HepG2 (cell line): ENCODE results near the gene C3orf22. TPM values are rescaled to one million over a fixed set of nuclear protein-coding genes. Genes with fewer than 3 reads are reported as not detected.
A peak's percentile ranks its signal among the peaks of the same experiment; 100 is the strongest.

Experiments
- FOXJ3 ChIP-seq: sonication (generic); formaldehyde crosslinking; IDR thresholded peaks from 2 replicates; pipeline ENCODE4 v1.4.0; 2020; ENCODE audit warnings: missing genetic modification reagents, mild to moderate bottlenecking, borderline replicate concordance
- GATAD1 ChIP-seq: IDR thresholded peaks from 2 replicates; pipeline ENCODE4 v1.6.1; 2016; ENCODE audit warnings: missing genetic modification reagents, missing compliant biosample characterization
- HMG20A ChIP-seq: IDR thresholded peaks from 2 replicates; pipeline ENCODE4 v1.6.1; 2016; ENCODE audit warnings: borderline replicate concordance
- JUN ChIP-seq: sonication (generic); formaldehyde crosslinking; IDR thresholded peaks from 2 replicates; pipeline ENCODE4 v1.4.0; 2020; ENCODE audit warnings: mild to moderate bottlenecking, missing genetic modification reagents
- KDM1A ChIP-seq: IDR thresholded peaks from 2 replicates; pipeline ENCODE4 v1.6.1; 2016; ENCODE audit warnings: missing compliant biosample characterization
- KLF6 ChIP-seq: IDR thresholded peaks from 2 replicates; pipeline ENCODE4 v1.8.0; 2016; ENCODE audit warnings: missing biosample characterization, missing genetic modification reagents
- MLLT10 ChIP-seq: sonication (generic); formaldehyde crosslinking; IDR thresholded peaks from 2 replicates; pipeline ENCODE4 v1.4.0; 2020; ENCODE audit warnings: missing genetic modification reagents
- NFYB ChIP-seq: sonication (generic); formaldehyde crosslinking; IDR thresholded peaks from 2 replicates; pipeline ENCODE4 v1.4.0; 2020; ENCODE audit warnings: missing genetic modification reagents
- PCBP2 ChIP-seq: fragments of 200-400 bp; formaldehyde crosslinking; optimal IDR thresholded peaks from 2 replicates; pipeline ENCODE3; 2018; ENCODE audit warnings: low read length, low read depth; ENCODE audit not compliant: poor library complexity, severe bottlenecking
- SAFB2 ChIP-seq: sonication (generic); formaldehyde crosslinking; IDR thresholded peaks from 2 replicates; pipeline ENCODE4 v1.5.1; 2020; ENCODE audit warnings: missing genetic modification reagents, low read depth, mild to moderate bottlenecking, borderline replicate concordance
- SUZ12 ChIP-seq: fragments of 150-350 bp; IDR thresholded peaks from 2 replicates; pipeline ENCODE4 v1.6.1; 2014; ENCODE audit warnings: low read depth, low read length
- TCF7 ChIP-seq: sonication (generic); IDR thresholded peaks from 2 replicates; pipeline ENCODE4 v1.6.1; 2016; ENCODE audit warnings: antibody characterized with exemption, low read depth
- THAP7 ChIP-seq: sonication (generic); formaldehyde crosslinking; IDR thresholded peaks from 2 replicates; pipeline ENCODE4 v1.8.1; 2023; ENCODE audit warnings: mild to moderate bottlenecking, missing genetic modification reagents
- USF2 ChIP-seq, 2 experiments: sonication (generic) in 1 of 2; formaldehyde crosslinking in 1 of 2; IDR thresholded peaks; 2 replicates each; pipeline versions ENCODE4 v1.5.1 to v1.6.1; 2011 to 2020; ENCODE audit warnings: borderline replicate concordance in 1 of 2, low read depth in 1 of 2, low read length in 1 of 2, mild to moderate bottlenecking in 1 of 2, missing genetic modification reagents in 1 of 2, moderate library complexity in 1 of 2
- ZNF24 ChIP-seq: fragments of 450-650 bp; IDR thresholded peaks from 2 replicates; pipeline ENCODE4 v1.6.1; 2017; ENCODE audit warnings: antibody characterized with exemption, mild to moderate bottlenecking
- ZNF253 ChIP-seq: sonication (generic); formaldehyde crosslinking; IDR thresholded peaks from 2 replicates; pipeline ENCODE4 v1.8.0; 2022; ENCODE audit warnings: mild to moderate bottlenecking, missing genetic modification reagents, borderline replicate concordance
- ZNF501 ChIP-seq: sonication (generic); formaldehyde crosslinking; IDR thresholded peaks from 2 replicates; pipeline ENCODE4 v1.5.1; 2020; ENCODE audit warnings: mild to moderate bottlenecking, moderate library complexity, missing genetic modification reagents
- ZNF749 ChIP-seq: sonication (generic); formaldehyde crosslinking; IDR thresholded peaks from 2 replicates; pipeline ENCODE4 v1.8.0; 2022; ENCODE audit warnings: mild to moderate bottlenecking, missing genetic modification reagents, moderate library complexity, borderline replicate concordance
- ZNF781 ChIP-seq: sonication (generic); formaldehyde crosslinking; IDR thresholded peaks from 2 replicates; pipeline ENCODE4 v1.5.1; 2020; ENCODE audit warnings: borderline replicate concordance, mild to moderate bottlenecking, missing genetic modification reagents; ENCODE audit errors: not compliant biosample characterization
- polyA plus RNA-seq, 8 experiments: library from polyadenylated mRNA; depleted of rRNA in 3 of 8; stranded (reverse) in 7 of 8; unstranded in 1 of 8; fragments of >200 nt; fragmentation: Illumina TruSeq in 4 of 8; extraction: Trizol in 4 of 8; gene quantifications; 2 replicates each; pipeline versions ENCODE4 v1.2.1 to v1.2.3, GENCODE V29; 2011 to 2016; ENCODE audit warnings: low read depth in 4 of 8, missing spikeins in 1 of 8, mixed read lengths in 1 of 8; ENCODE audit not compliant: insufficient read depth in 1 of 8
- total RNA-seq, 5 experiments: library from RNA; depleted of rRNA; stranded (reverse); fragments of >200 nt; fragmentation: Illumina TruSeq; extraction: Trizol; gene quantifications; 2 replicates each; pipeline ENCODE4 v1.2.3, GENCODE V29; 2016; ENCODE audit warnings: low read depth in 1 of 5
- TF ChIP-seq, protein P1 (sequence below): sonication (generic); formaldehyde crosslinking; IDR thresholded peaks from 2 replicates; pipeline ENCODE4 v1.4.0; 2020; ENCODE audit warnings: missing genetic modification reagents
- TF ChIP-seq, protein P2 (sequence below): sonication (generic); formaldehyde crosslinking; IDR thresholded peaks from 2 replicates; pipeline ENCODE4 v1.5.0; 2020; ENCODE audit warnings: mild to moderate bottlenecking, missing genetic modification reagents, moderate library complexity
- TF ChIP-seq, protein P3 (sequence below): IDR thresholded peaks from 2 replicates; pipeline ENCODE4 v1.6.1; 2016; ENCODE audit warnings: missing compliant biosample characterization, missing genetic modification reagents, borderline replicate concordance

Gene C3orf22
- total and polyA plus RNA-seq, 2 of the 13 experiments (the other 11 are each of a cell fraction or from before 2014, with no cell fraction given): not detected

DNA sequence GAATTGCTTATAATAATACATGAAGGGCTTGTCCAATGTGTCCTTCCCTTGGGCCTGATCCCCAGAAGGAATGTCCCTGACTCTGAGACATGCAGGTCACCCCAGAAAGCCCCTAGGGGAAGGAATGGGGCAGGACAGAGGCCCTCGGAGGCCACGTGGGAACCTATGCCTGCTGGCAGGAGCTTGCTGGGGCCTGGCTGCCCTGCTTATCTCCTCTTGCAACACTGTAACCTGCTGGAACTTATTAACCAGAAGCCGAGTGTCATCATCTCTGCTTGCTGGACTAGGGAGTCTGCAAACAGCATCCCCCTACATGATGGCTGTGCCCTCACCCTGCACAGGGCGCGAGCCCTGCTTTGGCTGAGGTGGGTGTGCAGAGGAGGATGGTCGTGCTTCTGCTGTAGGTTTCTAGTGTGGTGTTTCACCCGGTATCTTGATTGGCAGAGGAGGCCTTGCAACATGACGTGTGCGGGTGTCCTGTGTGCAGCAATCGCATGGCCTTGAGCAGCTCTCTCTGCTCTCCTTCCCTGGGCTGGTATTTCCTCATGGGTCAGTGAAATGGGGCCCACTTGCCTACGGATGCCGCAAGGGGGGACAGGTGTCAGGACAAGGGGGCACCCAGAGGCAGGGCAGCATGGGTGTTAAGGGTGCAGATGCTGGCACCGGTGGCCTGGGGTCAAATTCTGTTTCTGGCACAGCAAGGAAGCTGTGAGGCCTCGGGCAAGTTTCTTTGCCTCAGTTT, 29.8 kb downstream of the C3orf22 start (continued):
- TF ChIP-seq ZNF501 (CRISPR knock-in tag): peak; percentile 92
- 0 out of 2 replicates have a peak, but pooled peaks have one; percentile 58 for TF ChIP-seq JUN
- TF ChIP-seq MLLT10: no peak
- no peak for TF ChIP-seq ZNF24
- peak; percentile 73; the same call in 1 of the 2 replicates for TF ChIP-seq HMG20A
- TF ChIP-seq, protein P1, sequence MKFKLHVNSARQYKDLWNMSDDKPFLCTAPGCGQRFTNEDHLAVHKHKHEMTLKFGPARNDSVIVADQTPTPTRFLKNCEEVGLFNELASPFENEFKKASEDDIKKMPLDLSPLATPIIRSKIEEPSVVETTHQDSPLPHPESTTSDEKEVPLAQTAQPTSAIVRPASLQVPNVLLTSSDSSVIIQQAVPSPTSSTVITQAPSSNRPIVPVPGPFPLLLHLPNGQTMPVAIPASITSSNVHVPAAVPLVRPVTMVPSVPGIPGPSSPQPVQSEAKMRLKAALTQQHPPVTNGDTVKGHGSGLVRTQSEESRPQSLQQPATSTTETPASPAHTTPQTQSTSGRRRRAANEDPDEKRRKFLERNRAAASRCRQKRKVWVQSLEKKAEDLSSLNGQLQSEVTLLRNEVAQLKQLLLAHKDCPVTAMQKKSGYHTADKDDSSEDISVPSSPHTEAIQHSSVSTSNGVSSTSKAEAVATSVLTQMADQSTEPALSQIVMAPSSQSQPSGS: peak; percentile 91
- no peak for TF ChIP-seq ZNF253 (CRISPR knock-in tag)
- peak; percentile 36; the same call in 1 of the 2 replicates for TF ChIP-seq NFYB (CRISPR knock-in tag)
- TF ChIP-seq USF2 (IDR thresholded peaks at IDR 0.05; ENCODE audit: low read depth, low read length): no peak
- peak; percentile 60 for TF ChIP-seq USF2 (CRISPR knock-in tag; IDR thresholded peaks at IDR 0.05; ENCODE audit: borderline replicate concordance)
- TF ChIP-seq, protein P2, sequence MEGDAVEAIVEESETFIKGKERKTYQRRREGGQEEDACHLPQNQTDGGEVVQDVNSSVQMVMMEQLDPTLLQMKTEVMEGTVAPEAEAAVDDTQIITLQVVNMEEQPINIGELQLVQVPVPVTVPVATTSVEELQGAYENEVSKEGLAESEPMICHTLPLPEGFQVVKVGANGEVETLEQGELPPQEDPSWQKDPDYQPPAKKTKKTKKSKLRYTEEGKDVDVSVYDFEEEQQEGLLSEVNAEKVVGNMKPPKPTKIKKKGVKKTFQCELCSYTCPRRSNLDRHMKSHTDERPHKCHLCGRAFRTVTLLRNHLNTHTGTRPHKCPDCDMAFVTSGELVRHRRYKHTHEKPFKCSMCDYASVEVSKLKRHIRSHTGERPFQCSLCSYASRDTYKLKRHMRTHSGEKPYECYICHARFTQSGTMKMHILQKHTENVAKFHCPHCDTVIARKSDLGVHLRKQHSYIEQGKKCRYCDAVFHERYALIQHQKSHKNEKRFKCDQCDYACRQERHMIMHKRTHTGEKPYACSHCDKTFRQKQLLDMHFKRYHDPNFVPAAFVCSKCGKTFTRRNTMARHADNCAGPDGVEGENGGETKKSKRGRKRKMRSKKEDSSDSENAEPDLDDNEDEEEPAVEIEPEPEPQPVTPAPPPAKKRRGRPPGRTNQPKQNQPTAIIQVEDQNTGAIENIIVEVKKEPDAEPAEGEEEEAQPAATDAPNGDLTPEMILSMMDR (CRISPR knock-in tag): peak; percentile 76
- TF ChIP-seq KDM1A: no peak; the same call in 1 of the 2 replicates
- TF ChIP-seq TCF7: peak; percentile 16; the same call in 1 of the 2 replicates
- TF ChIP-seq PCBP2: no peak
- TF ChIP-seq SUZ12: no peak
- no peak for TF ChIP-seq SAFB2 (CRISPR knock-in tag)
- no peak for TF ChIP-seq ZNF781 (CRISPR knock-in tag)
- TF ChIP-seq THAP7 (CRISPR knock-in tag): no peak
- TF ChIP-seq GATAD1 (CRISPR knock-in tag): peak; percentile 42
- peak; percentile 91; the same call in 1 of the 2 replicates for TF ChIP-seq FOXJ3
- TF ChIP-seq, protein P3, sequence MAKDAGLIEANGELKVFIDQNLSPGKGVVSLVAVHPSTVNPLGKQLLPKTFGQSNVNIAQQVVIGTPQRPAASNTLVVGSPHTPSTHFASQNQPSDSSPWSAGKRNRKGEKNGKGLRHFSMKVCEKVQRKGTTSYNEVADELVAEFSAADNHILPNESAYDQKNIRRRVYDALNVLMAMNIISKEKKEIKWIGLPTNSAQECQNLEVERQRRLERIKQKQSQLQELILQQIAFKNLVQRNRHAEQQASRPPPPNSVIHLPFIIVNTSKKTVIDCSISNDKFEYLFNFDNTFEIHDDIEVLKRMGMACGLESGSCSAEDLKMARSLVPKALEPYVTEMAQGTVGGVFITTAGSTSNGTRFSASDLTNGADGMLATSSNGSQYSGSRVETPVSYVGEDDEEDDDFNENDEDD (CRISPR knock-in tag): peak; percentile 76; the same call in 1 of the 2 replicates
- TF ChIP-seq ZNF749 (CRISPR knock-in tag): peak; percentile 69; the same call in 1 of the 2 replicates
- peak; percentile 88 for TF ChIP-seq KLF6 (CRISPR knock-in tag)
